Stomach (tissue), 4 donors: Measurements from ENCODE around the gene UGT3A2.
"Not testable (repeated sequence)": the region's sequence is repeated elsewhere in the genome, so short reads cannot be mapped to it uniquely, and the experiment has no call there.

Source experiments
- CTCF ChIP-seq, 7 experiments: fragments of 450-650 bp in 4 of 7; fragments of 200-600 bp in 3 of 7; sonication (generic) in 3 of 7; IDR thresholded peaks; one replicate each; pipeline ENCODE4 v1.5.1; 2016 to 2019; ENCODE audit warnings: antibody characterized with exemption in 7 of 7, control low read depth in 2 of 7, mild to moderate bottlenecking in 1 of 7
- EP300 ChIP-seq: sonication (generic); formaldehyde crosslinking; IDR thresholded peaks from one replicate; pipeline ENCODE4 v1.6.1; 2017; ENCODE audit warnings: antibody characterized with exemption
- POLR2A ChIP-seq, 4 donors: fragments of 450-650 bp; IDR thresholded peaks; one replicate each; pipeline ENCODE4 v1.6.1; 2016; ENCODE audit warnings: antibody characterized with exemption in 4 of 4, control low read depth in 2 of 4, mild to moderate bottlenecking in 1 of 4, moderate library complexity in 1 of 4

- not testable (repeated sequence) for TF ChIP-seq CTCF (IDR thresholded peaks at IDR 0.05); POLR2A (IDR thresholded peaks at IDR 0.05); EP300
Observed at GRCh38 chr5:36034536-36035134, 32.0 kb downstream of the UGT3A2 start.
